GM23338 (cell line): ENCODE data around the gene PARP11. TPM values are rescaled to one million over a fixed set of nuclear protein-coding genes. Genes with fewer than 3 reads are reported as not detected.

Experiments used
- ATAC-seq: fragments of 200-7000 bp; cut with Tn5 transposase; 3 replicates; pipeline ENCODE4 v1.9.1; 2020
- DNase-seq: peaks from one replicate; pipeline ENCODE4 v3.0.0-alpha.2; 2015; ENCODE audit warnings: low spot score
- H2AFZ ChIP-seq: fragments of 200-600 bp; sonication (generic); 2 replicates; pipeline ENCODE4 v1.8.0; 2016; ENCODE audit warnings: antibody characterized with exemption, mild to moderate bottlenecking, moderate library complexity
- H3F3A ChIP-seq: fragments of 200-600 bp; sonication (generic); replicated peaks from 2 replicates; pipeline ENCODE4 v1.8.0; 2017; ENCODE audit warnings: antibody characterized with exemption, mixed run types, low read depth
- H3K27ac ChIP-seq: fragments of 200-600 bp; sonication (generic); 2 replicates; pipeline ENCODE4 v1.6.1; 2016; ENCODE audit warnings: low read depth
- H3K27me3 ChIP-seq: fragments of 200-600 bp; sonication (generic); 2 replicates; pipeline ENCODE4 v1.8.0; 2016; ENCODE audit warnings: mild to moderate bottlenecking, mixed run types, moderate library complexity; ENCODE audit not compliant: insufficient read depth
- H3K36me3 ChIP-seq: fragments of 200-600 bp; sonication (generic); 2 replicates; pipeline ENCODE4 v1.8.0; 2016; ENCODE audit warnings: mild to moderate bottlenecking; ENCODE audit not compliant: insufficient read depth
- H3K4me1 ChIP-seq: fragments of 200-600 bp; sonication (generic); 2 replicates; pipeline ENCODE4 v1.8.0; 2016; ENCODE audit warnings: mild to moderate bottlenecking, moderate library complexity; ENCODE audit not compliant: insufficient read depth
- H3K4me2 ChIP-seq: fragments of 200-600 bp; sonication (generic); 2 replicates; pipeline ENCODE4 v1.7.1; 2017; ENCODE audit warnings: mixed run types
- H3K4me3 ChIP-seq: fragments of 200-600 bp; sonication (generic); 2 replicates; pipeline ENCODE4 v1.6.1; 2016; ENCODE audit warnings: mixed run types
- H3K79me2 ChIP-seq: fragments of 200-600 bp; sonication (generic); replicated peaks from 2 replicates; pipeline ENCODE4 v1.8.0; 2017; ENCODE audit warnings: mild to moderate bottlenecking; ENCODE audit not compliant: insufficient read depth
- H3K9me2 ChIP-seq: fragments of 200-600 bp; sonication (generic); 2 replicates; pipeline ENCODE4 v1.8.0; 2017; ENCODE audit not compliant: insufficient read depth
- H4K20me1 ChIP-seq: fragments of 200-600 bp; sonication (generic); replicated peaks from 2 replicates; pipeline ENCODE4 v1.8.0; 2017; ENCODE audit warnings: mild to moderate bottlenecking; ENCODE audit not compliant: insufficient read depth
- H3K27ac Mint-ChIP-seq: 2 replicates; pipeline ENCODE4 v1.8.0; 2020; ENCODE audit warnings: inconsistent platforms, mild to moderate bottlenecking, moderate library complexity, mixed read lengths
- H3K27me3 Mint-ChIP-seq: 3 replicates; pipeline ENCODE4 v1.8.0; 2022; ENCODE audit warnings: low read depth, mild to moderate bottlenecking, moderate library complexity, mixed read lengths, inconsistent platforms; ENCODE audit not compliant: insufficient read depth, poor library complexity
- H3K36me3 Mint-ChIP-seq: 3 replicates; pipeline ENCODE4 v1.8.0; 2021; ENCODE audit warnings: low read depth, mild to moderate bottlenecking, inconsistent platforms, moderate library complexity, mixed read lengths
- H3K4me1 Mint-ChIP-seq: 3 replicates; pipeline ENCODE4 v1.8.0; 2020; ENCODE audit warnings: mild to moderate bottlenecking, inconsistent platforms, mixed read lengths
- H3K4me3 Mint-ChIP-seq: 3 replicates; pipeline ENCODE4 v1.8.0; 2021; ENCODE audit warnings: moderate library complexity, mild to moderate bottlenecking, inconsistent platforms, mixed read lengths
- H3K9me3 Mint-ChIP-seq: 3 replicates; pipeline ENCODE4 v1.8.0; 2020; ENCODE audit warnings: moderate library complexity, mild to moderate bottlenecking, inconsistent platforms, mixed read lengths
- CREB1 ChIP-seq: fragments of 250-450 bp; sonication (Bioruptor Pico); IDR thresholded peaks from 2 replicates; pipeline ENCODE4 v1.5.0; 2020; ENCODE audit warnings: low read depth, mild to moderate bottlenecking, moderate library complexity
- CTCF ChIP-seq, 2 experiments: fragments of 200-600 bp in 1 of 2; sonication (generic) in 1 of 2; conservative IDR thresholded peaks; 2 replicates each; pipeline versions ENCODE4 v1.5.1 to v1.6.1; 2016 to 2017; ENCODE audit warnings: antibody characterized with exemption in 2 of 2, low read depth in 2 of 2, mild to moderate bottlenecking in 2 of 2, moderate library complexity in 1 of 2
- EZH2phosphoT487 ChIP-seq: fragments of 200-600 bp; sonication (generic); IDR thresholded peaks from one replicate; pipeline ENCODE4 v1.8.1; 2018; ENCODE audit warnings: antibody characterized with exemption; ENCODE audit not compliant: unreplicated experiment
- NANOG ChIP-seq: IDR thresholded peaks from 2 replicates; pipeline ENCODE4 v1.6.1; 2016; ENCODE audit warnings: antibody characterized with exemption, borderline replicate concordance
- POLR2AphosphoS5 ChIP-seq: IDR thresholded peaks from 2 replicates; pipeline ENCODE4 v1.6.1; 2016; ENCODE audit warnings: antibody characterized with exemption, low read depth
- REST ChIP-seq: IDR thresholded peaks from one replicate; pipeline ENCODE4 v1.6.1; 2018; ENCODE audit warnings: antibody characterized with exemption; ENCODE audit not compliant: unreplicated experiment
- ZNF114 ChIP-seq: fragments of 250-450 bp; sonication (Bioruptor Pico); IDR thresholded peaks from 2 replicates; pipeline ENCODE4 v1.5.0; 2020; ENCODE audit warnings: mild to moderate bottlenecking, moderate library complexity
- ZNF462 ChIP-seq: fragments of 250-450 bp; sonication (Bioruptor Pico); IDR thresholded peaks from 2 replicates; pipeline ENCODE4 v1.5.0; 2020; ENCODE audit warnings: mild to moderate bottlenecking, moderate library complexity
- polyA plus RNA-seq: library from polyadenylated mRNA; unstranded; fragments of >200 nt; fragmentation: Nextera tagmentation; extraction: Ambion mirVana; gene quantifications from 2 replicates; pipeline ENCODE4 v1.2.1, GENCODE V29; 2016
- total RNA-seq: library from RNA; depleted of rRNA; stranded (reverse); fragments of >200 nt; shearing (Covaris generic); gene quantifications from 2 replicates; pipeline ENCODE4 v1.2.3, GENCODE V29; 2014

The PARP11 gene
- total and polyA plus RNA-seq, 2 experiments from 2014 or later, result 4.8 to 11.5 TPM

GRCh38 chr12:3797531-3798048, 75.6 kb downstream of the PARP11 start:
- H3K4me2 ChIP-seq, result no peak overlapping the region
- no peaks in the 10 kb centered on the region for H3K9me2 ChIP-seq
- Mint-ChIP-seq H3K9me3 (no peaks in the 10 kb centered on the region; the same call in 2 of the 3 replicates), H3K4me3 (no peak overlapping the region), H3K27ac (no peak overlapping the region), H3K4me1 (peaks cover 20% of the 10 kb centered on the region), H3K27me3 (no peaks in the 10 kb centered on the region), H3K36me3 (peaks cover 6% of the 10 kb centered on the region; the same call in 2 of the 3 replicates)
- H3K4me1 ChIP-seq, result peaks cover 11% of the 10 kb centered on the region
- H3F3A ChIP-seq, result no peaks in the 10 kb centered on the region
- no peaks in the 10 kb centered on the region for H3K27me3 ChIP-seq
- no peak overlapping the region for H3K27ac ChIP-seq
- peak; percentile 56 for DNase-seq
- no peaks in the 10 kb centered on the region for H3K36me3 ChIP-seq
- no peak overlapping the region for H3K4me3 ChIP-seq
- H2AFZ ChIP-seq, result no peak overlapping the region
- ATAC-seq, result peak; percentile 77
- H4K20me1 ChIP-seq, result no peaks in the 10 kb centered on the region
- peak; percentile 46 to 48 for TF ChIP-seq CTCF (conservative IDR thresholded peaks at IDR 0.05; ENCODE audit: low read depth in 2 of 2)
- no peak for TF ChIP-seq NANOG
- no peaks in the 10 kb centered on the region for H3K79me2 ChIP-seq

GRCh38 chr12:3795492-3796133, 77.6 kb downstream of the PARP11 start:
- Mint-ChIP-seq H3K27ac (no peak overlapping the region), H3K36me3 (peaks cover 6% of the 10 kb centered on the region; the same call in 2 of the 3 replicates)
- no peak for TF ChIP-seq REST
- TF ChIP-seq NANOG, result no peak
- no peak for TF ChIP-seq POLR2AphosphoS5
- TF ChIP-seq ZNF114, result no peak
- no peak for TF ChIP-seq CREB1 (CRISPR knock-in tag)
- no peak for TF ChIP-seq ZNF462 (CRISPR knock-in tag)
- TF ChIP-seq EZH2phosphoT487, result no peak

More at GRCh38 chr12:3795492-3796133, 77.6 kb downstream of the PARP11 start:
- Histone ChIP-seq H3K27me3 (no peaks in the 10 kb centered on the region), H3K4me3 (no peak overlapping the region), H3K79me2 (no peaks in the 10 kb centered on the region), H2AFZ (no peak overlapping the region), H3K27ac (no peak overlapping the region), H3K4me2 (no peak overlapping the region), H3K36me3 (no peaks in the 10 kb centered on the region), H3K9me2 (no peaks in the 10 kb centered on the region), H3K4me1 (peaks cover 26% of the 10 kb centered on the region), H4K20me1 (no peaks in the 10 kb centered on the region), H3F3A (no peaks in the 10 kb centered on the region)
- Mint-ChIP-seq H3K9me3 (no peaks in the 10 kb centered on the region; the same call in 2 of the 3 replicates), H3K4me1 (peaks cover 32% of the 10 kb centered on the region), H3K27me3 (no peaks in the 10 kb centered on the region), H3K4me3 (no peak overlapping the region)
- ATAC-seq, result no peak
- no peak for DNase-seq
